ENCODE data around the gene ATAD3C. TPM values are rescaled to one million over a fixed set of nuclear protein-coding genes. Genes with fewer than 3 reads are reported as not detected.
A peak's percentile ranks its signal among the peaks of the same experiment; 100 is the strongest.
"Not testable (repeated sequence)": the region's sequence is repeated elsewhere in the genome, so short reads cannot be mapped to it uniquely, and the experiment has no call there.

The ATAD3C gene
- total RNA-seq, 6 donors from 2014 or later, result 9.2 to 20.9 (median 14.7) TPM

GRCh38 chr1:1504777-1505365, 55.4 kb downstream of the ATAD3C start:
- Histone ChIP-seq H3K4me3 (peak overlapping the region in 3 of 4 donors; percentile 9 to 39 (median 36)), H3K4me1 (peaks cover 10 to 20% (median 14%) of the 10 kb centered on the region in 4 donors), H3K27ac (peak overlapping the region; percentile 79 to 86 (median 81))
- DNase-seq, result peak; percentile 84 to 86
- H3K36me3 ChIP-seq, H3K9me3 ChIP-seq, H3K27me3 ChIP-seq: not testable (repeated sequence)
- 31 to 37% methylated on average over 16 of the region's 16 CpGs for WGBS, 2 donors
- ATAC-seq (ENCODE audit: low FRiP score in 2 of 2), result peak; percentile 47 to 69
- TF ChIP-seq CTCF (IDR thresholded peaks at IDR 0.05) (peak; percentile 64 to 81 (median 75)), POLR2AphosphoS5 (IDR thresholded peaks at IDR 0.05) (peak in 1 of 2 donors; percentile 14), POLR2A (IDR thresholded peaks at IDR 0.05) (peak in 1 of 4 donors; percentile 37)

GRCh38 chr1:1505366-1505798, 55.9 kb downstream of the ATAD3C start:
- DNase-seq, result peak in 1 of 2 donors; percentile 71
- 7 to 23% methylated on average over 10 to 11 of the region's 22 CpGs for WGBS, 2 donors
- peak overlapping the region in 3 of 4 donors; percentile 9 to 39 (median 36) for H3K4me3 ChIP-seq
- H3K27ac ChIP-seq, result peak overlapping the region; percentile 79 to 86 (median 81)
- H3K9me3 ChIP-seq, H3K36me3 ChIP-seq, H3K27me3 ChIP-seq: not testable (repeated sequence)
- peak in 4 of 6 experiments; percentile 12 to 45 (median 35) for TF ChIP-seq CTCF (IDR thresholded peaks at IDR 0.05)
- H3K4me1 ChIP-seq, result peaks cover 10 to 20% (median 14%) of the 10 kb centered on the region in 4 donors
- peak in 1 of 2 donors; percentile 66 for ATAC-seq (ENCODE audit: low FRiP score in 2 of 2)

- WGBS, 2 donors, result 77 to 84% methylated on average over 5 of the region's 5 CpGs
- H3K4me3 ChIP-seq; H3K36me3 ChIP-seq; H3K27me3 ChIP-seq; ATAC-seq (ENCODE audit: low FRiP score in 2 of 2); H3K9me3 ChIP-seq; DNase-seq: not testable (repeated sequence)
- H3K27ac ChIP-seq, result peak overlapping the region; percentile 79 to 86 (median 81)
- peaks cover 10 to 23% (median 16%) of the 10 kb centered on the region in 4 donors for H3K4me1 ChIP-seq
These were observed 56.3 kb downstream of the ATAD3C start for GRCh38 chr1:1505801-1506200.

- no peaks in the 10 kb centered on the region for H3K36me3 ChIP-seq
- 93 to 95% methylated on average over 4 of the region's 4 CpGs for WGBS, 2 donors
- no peak overlapping the region for H3K4me3 ChIP-seq
- no peak for DNase-seq
- no peaks in the 10 kb centered on the region for H3K9me3 ChIP-seq
- ATAC-seq (ENCODE audit: low FRiP score in 2 of 2), result no peak
- TF ChIP-seq POLR2AphosphoS5 (IDR thresholded peaks at IDR 0.05) (no peak), POLR2A (IDR thresholded peaks at IDR 0.05) (no peak), EP300 (IDR thresholded peaks at IDR 0.05) (no peak), CTCF (IDR thresholded peaks at IDR 0.05) (no peak)
- H3K27ac ChIP-seq, result no peak overlapping the region
- peaks cover 14 to 30% (median 20%) of the 10 kb centered on the region in 4 donors for H3K4me1 ChIP-seq
- no peaks in the 10 kb centered on the region for H3K27me3 ChIP-seq
These were observed 57.8 kb downstream of the ATAD3C start for GRCh38 chr1:1507305-1507704.

- not testable (repeated sequence) for H3K4me3 ChIP-seq; H3K9me3 ChIP-seq; H3K27ac ChIP-seq; H3K36me3 ChIP-seq; H3K27me3 ChIP-seq; ATAC-seq (ENCODE audit: low FRiP score in 2 of 2)
- 75 to 83% methylated on average over 2 to 27 of the region's 34 CpGs for WGBS, 2 donors
- H3K4me1 ChIP-seq, result peaks cover 14 to 37% (median 25%) of the 10 kb centered on the region in 4 donors
- DNase-seq, result peak; percentile 31 to 70
These were observed 59.4 kb downstream of the ATAD3C start for GRCh38 chr1:1508775-1509464.

- not testable (repeated sequence) for H3K9me3 ChIP-seq; H3K27me3 ChIP-seq; ATAC-seq (ENCODE audit: low FRiP score in 2 of 2); H3K4me3 ChIP-seq; H3K36me3 ChIP-seq; H3K27ac ChIP-seq; DNase-seq
- 79 to 100% methylated on average over 4 to 13 of the region's 21 CpGs for WGBS, 2 donors
- peaks cover 14 to 33% (median 24%) of the 10 kb centered on the region in 4 donors for H3K4me1 ChIP-seq
These were observed 60.0 kb downstream of the ATAD3C start for GRCh38 chr1:1509465-1509850.

All from upper lobe of left lung (tissue), 6 donors.